C4-2B (cell line): ENCODE results near the gene SMTNL1.

Source experiments
- CTCF ChIP-seq: fragments of 450-650 bp; conservative IDR thresholded peaks from 2 replicates; pipeline ENCODE4 v1.5.1; 2017; ENCODE audit warnings: mild to moderate bottlenecking
- ZFX ChIP-seq: fragments of 450-650 bp; IDR thresholded peaks from 2 replicates; pipeline ENCODE4 v1.6.1; 2017

DNA sequence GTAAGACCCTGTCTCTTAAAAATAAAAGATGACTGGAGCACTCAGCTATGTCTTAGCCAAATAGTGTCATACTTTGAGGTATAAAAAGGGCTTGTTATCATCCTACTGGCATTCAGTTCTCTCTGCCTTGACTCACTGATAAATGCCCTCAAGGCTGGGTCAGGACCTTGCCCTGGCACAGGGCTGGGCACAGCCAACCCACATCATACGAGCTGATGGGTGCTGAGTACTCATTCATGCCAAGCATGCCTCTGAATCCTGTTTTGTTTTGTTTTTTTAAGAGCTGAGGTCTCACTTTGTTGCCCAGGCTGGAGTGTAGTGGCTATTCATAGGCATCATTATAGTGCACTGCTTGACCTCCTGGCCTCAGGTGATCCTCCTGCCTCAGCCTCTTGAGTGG, 1.9 kb downstream of the SMTNL1 start:
- TF ChIP-seq CTCF (no peak), ZFX (no peak)
